Astrocyte (in vitro differentiated cells and primary cell): Measurements from ENCODE around the gene COMMD10. TPM values are rescaled to one million over a fixed set of nuclear protein-coding genes. Genes with fewer than 3 reads are reported as not detected.

Source experiments
- DNase-seq: peaks from one replicate; pipeline ENCODE4 v3.0.0-alpha.2; 2010; ENCODE audit warnings: low read depth
- FAIRE-seq: peaks from 2 replicates; lab custom pipeline; 2011; peaks lifted over from hg19 to GRCh38; lab: Jason Lieb, UNC
- H2AFZ ChIP-seq: 2 replicates; pipeline ENCODE4 v1.6.0; 2012; ENCODE audit warnings: low read depth, low read length, inconsistent platforms
- H3K27ac ChIP-seq: 2 replicates; pipeline ENCODE4 v1.5.1; 2011; ENCODE audit warnings: low read depth, low read length, inconsistent platforms
- H3K27me3 ChIP-seq: 2 replicates; pipeline ENCODE4 v1.6.0; 2011; ENCODE audit warnings: low read length, inconsistent platforms; ENCODE audit not compliant: insufficient read depth
- H3K36me3 ChIP-seq: 2 replicates; pipeline ENCODE4 v1.5.1; 2011; ENCODE audit warnings: low read length, inconsistent platforms; ENCODE audit not compliant: insufficient read depth
- H3K4me1 ChIP-seq: 2 replicates; pipeline ENCODE4 v1.5.1; 2011; ENCODE audit warnings: low read length, inconsistent platforms; ENCODE audit not compliant: insufficient read depth
- H3K4me2 ChIP-seq: 2 replicates; pipeline ENCODE4 v1.6.0; 2012; ENCODE audit warnings: low read length, inconsistent platforms
- H3K4me3 ChIP-seq: 2 replicates; pipeline ENCODE4 v1.5.1; 2011; ENCODE audit warnings: low read depth, mild to moderate bottlenecking, low read length, inconsistent platforms; ENCODE audit not compliant: insufficient read depth
- H3K79me2 ChIP-seq: 2 replicates; pipeline ENCODE4 v1.6.0; 2012; ENCODE audit warnings: mild to moderate bottlenecking, low read length, inconsistent platforms; ENCODE audit not compliant: insufficient read depth
- H3K9ac ChIP-seq: 2 replicates; pipeline ENCODE4 v1.6.0; 2012; ENCODE audit warnings: mild to moderate bottlenecking, low read length, inconsistent platforms
- H3K9me3 ChIP-seq: 2 replicates; pipeline ENCODE4 v1.5.1; 2012; ENCODE audit warnings: low read depth, mild to moderate bottlenecking, low read length, inconsistent platforms; ENCODE audit not compliant: insufficient read depth
- H4K20me1 ChIP-seq: 2 replicates; pipeline ENCODE4 v1.6.0; 2012; ENCODE audit warnings: low read length, inconsistent platforms; ENCODE audit not compliant: insufficient read depth
- H3K27ac Mint-ChIP-seq: one replicate; pipeline ENCODE4 v1.8.0; 2021; ENCODE audit warnings: mild to moderate bottlenecking, mixed read lengths; ENCODE audit not compliant: unreplicated experiment
- H3K27me3 Mint-ChIP-seq: one replicate; pipeline ENCODE4 v1.8.0; 2021; ENCODE audit warnings: low read depth, mixed read lengths; ENCODE audit not compliant: unreplicated experiment
- H3K36me3 Mint-ChIP-seq: one replicate; pipeline ENCODE4 v1.8.0; 2021; ENCODE audit warnings: low read depth, mixed read lengths; ENCODE audit not compliant: unreplicated experiment
- H3K4me1 Mint-ChIP-seq: one replicate; pipeline ENCODE4 v1.8.0; 2021; ENCODE audit warnings: low read depth, mixed read lengths; ENCODE audit not compliant: unreplicated experiment
- H3K4me3 Mint-ChIP-seq: one replicate; pipeline ENCODE4 v1.8.0; 2021; ENCODE audit warnings: mild to moderate bottlenecking, moderate library complexity, mixed read lengths; ENCODE audit not compliant: unreplicated experiment
- H3K9me3 Mint-ChIP-seq: one replicate; pipeline ENCODE4 v1.8.0; 2021; ENCODE audit warnings: mild to moderate bottlenecking, mixed read lengths; ENCODE audit not compliant: unreplicated experiment
- CTCF ChIP-seq: IDR thresholded peaks from 2 replicates; pipeline ENCODE4 v1.5.1; 2011; ENCODE audit warnings: low read depth, mild to moderate bottlenecking, inconsistent platforms, low read length, moderate library complexity; ENCODE audit not compliant: insufficient read depth
- EZH2 ChIP-seq: IDR thresholded peaks from 2 replicates; pipeline ENCODE4 v1.6.1; 2012; ENCODE audit warnings: mild to moderate bottlenecking, low read length, inconsistent platforms; ENCODE audit not compliant: insufficient read depth
- total RNA-seq: library from RNA; stranded (reverse); gene quantifications from 2 replicates; pipeline ENCODE4 v1.2.1, GENCODE V29; 2021

COMMD10 gene
- total RNA-seq, 1 donor from 2014 or later: 18.1 TPM

- Histone ChIP-seq H3K27ac (no peak overlapping the region), H4K20me1 (no peaks in the 10 kb centered on the region), H3K9ac (no peak overlapping the region), H3K27me3 (peaks cover 2% of the 10 kb centered on the region), H3K36me3 (no peaks in the 10 kb centered on the region), H3K4me1 (no peaks in the 10 kb centered on the region), H3K9me3 (no peaks in the 10 kb centered on the region), H3K79me2 (no peaks in the 10 kb centered on the region), H3K4me3 (no peak overlapping the region), H3K4me2 (no peak overlapping the region), H2AFZ (no peak overlapping the region)
- H3K9me3 Mint-ChIP-seq: no peaks in the 10 kb centered on the region
- no peak overlapping the region for H3K27ac Mint-ChIP-seq
- H3K36me3 Mint-ChIP-seq: no peaks in the 10 kb centered on the region
- H3K4me1 Mint-ChIP-seq: no peaks in the 10 kb centered on the region
- no peaks in the 10 kb centered on the region for H3K27me3 Mint-ChIP-seq
- no peak overlapping the region for H3K4me3 Mint-ChIP-seq
- no peak for FAIRE-seq
- no peak for TF ChIP-seq EZH2
- no peak for TF ChIP-seq CTCF
- DNase-seq: no peak
Observed at GRCh38 chr5:116063950-116064349, 20.9 kb upstream of the COMMD10 start.

- Histone ChIP-seq H3K9ac (no peak overlapping the region), H3K79me2 (no peaks in the 10 kb centered on the region), H3K4me3 (no peak overlapping the region), H3K27ac (no peak overlapping the region), H3K4me2 (no peak overlapping the region), H3K27me3 (peaks cover 2% of the 10 kb centered on the region), H4K20me1 (no peaks in the 10 kb centered on the region), H3K4me1 (no peaks in the 10 kb centered on the region), H3K36me3 (no peaks in the 10 kb centered on the region), H3K9me3 (no peaks in the 10 kb centered on the region), H2AFZ (no peak overlapping the region)
- Mint-ChIP-seq H3K27me3 (no peaks in the 10 kb centered on the region), H3K9me3 (no peaks in the 10 kb centered on the region), H3K36me3 (no peaks in the 10 kb centered on the region), H3K4me3 (no peak overlapping the region), H3K27ac (no peak overlapping the region), H3K4me1 (no peaks in the 10 kb centered on the region)
- DNase-seq: peak; percentile 26
- TF ChIP-seq EZH2: no peak
- peak; percentile 78 for TF ChIP-seq CTCF
- FAIRE-seq: peak; percentile 91
Observed at GRCh38 chr5:116068028-116068632, 16.7 kb upstream of the COMMD10 start.

- TF ChIP-seq EZH2: no peak
- TF ChIP-seq CTCF: no peak
- Histone ChIP-seq H3K4me1 (no peaks in the 10 kb centered on the region), H3K4me2 (no peak overlapping the region), H3K36me3 (no peaks in the 10 kb centered on the region), H3K9me3 (no peaks in the 10 kb centered on the region), H3K79me2 (no peaks in the 10 kb centered on the region), H4K20me1 (no peaks in the 10 kb centered on the region), H3K27me3 (peaks cover 2% of the 10 kb centered on the region), H3K9ac (no peak overlapping the region), H2AFZ (no peak overlapping the region), H3K27ac (no peak overlapping the region), H3K4me3 (no peak overlapping the region)
- Mint-ChIP-seq H3K4me3 (no peak overlapping the region), H3K27me3 (no peaks in the 10 kb centered on the region), H3K4me1 (no peaks in the 10 kb centered on the region), H3K9me3 (no peaks in the 10 kb centered on the region), H3K36me3 (no peaks in the 10 kb centered on the region), H3K27ac (no peak overlapping the region)
- no peak for FAIRE-seq
- no peak for DNase-seq
Observed at GRCh38 chr5:116071211-116071610, 13.6 kb upstream of the COMMD10 start.
